ENCODE results near the gene ELN. TPM values are rescaled to one million over a fixed set of nuclear protein-coding genes. Genes with fewer than 3 reads are reported as not detected.
A peak's percentile ranks its signal among the peaks of the same experiment; 100 is the strongest.

Gene ELN
- total RNA-seq, 1 experiment from 2014 or later, result 65.2 TPM

- DNase-seq (ENCODE audit: low read depth), result peak; percentile 97
These were observed 34.0 kb downstream of the ELN start for GRCh38 chr7:74061840-74062539.

- no peak for DNase-seq (ENCODE audit: low read depth)
These were observed 35.3 kb downstream of the ELN start for GRCh38 chr7:74063223-74063641.

- DNase-seq (ENCODE audit: low read depth), result no peak
These were observed 35.7 kb downstream of the ELN start for GRCh38 chr7:74063646-74064045.

DNA sequence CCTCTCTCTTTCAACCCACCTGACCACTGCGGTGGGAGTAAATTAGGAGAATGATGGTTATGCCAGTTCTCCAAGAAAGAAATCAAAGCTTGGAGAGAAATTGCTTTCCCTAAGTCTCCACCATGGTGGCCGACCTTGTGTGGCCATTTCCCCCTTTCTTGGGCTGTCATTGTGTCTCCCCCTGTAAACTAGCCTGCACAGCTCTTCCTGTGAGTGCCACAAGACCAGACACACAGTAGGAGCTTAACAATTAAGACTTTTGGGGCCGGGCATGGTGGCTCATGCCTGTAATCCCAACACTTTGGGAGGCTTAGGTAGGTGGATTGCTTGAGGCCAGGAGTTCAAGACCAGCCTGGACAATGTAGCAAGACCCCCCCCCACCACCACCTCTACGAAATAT, 36.7 kb downstream of the ELN start:
- DNase-seq (ENCODE audit: low read depth), result no peak

DNA sequence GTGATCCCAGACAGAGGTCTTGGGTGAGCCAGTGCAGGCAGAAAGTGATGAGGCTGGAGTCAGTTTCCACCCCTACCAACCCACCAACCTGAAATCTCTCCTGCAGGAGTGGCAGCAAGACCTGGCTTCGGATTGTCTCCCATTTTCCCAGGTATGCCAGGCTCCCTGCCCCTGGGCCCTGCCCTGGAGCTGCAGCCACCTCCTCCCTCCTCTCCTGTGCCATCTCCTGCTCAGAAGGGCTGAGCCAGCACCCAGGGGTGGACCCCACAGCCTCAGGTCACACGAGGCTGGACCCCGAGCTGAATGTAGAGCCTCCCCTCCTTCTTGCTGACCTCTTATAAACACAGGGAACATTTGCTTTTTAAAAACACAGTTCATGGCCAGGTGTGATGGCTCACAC, 38.7 kb downstream of the ELN start:
- no peak for DNase-seq (ENCODE audit: low read depth)

DNA sequence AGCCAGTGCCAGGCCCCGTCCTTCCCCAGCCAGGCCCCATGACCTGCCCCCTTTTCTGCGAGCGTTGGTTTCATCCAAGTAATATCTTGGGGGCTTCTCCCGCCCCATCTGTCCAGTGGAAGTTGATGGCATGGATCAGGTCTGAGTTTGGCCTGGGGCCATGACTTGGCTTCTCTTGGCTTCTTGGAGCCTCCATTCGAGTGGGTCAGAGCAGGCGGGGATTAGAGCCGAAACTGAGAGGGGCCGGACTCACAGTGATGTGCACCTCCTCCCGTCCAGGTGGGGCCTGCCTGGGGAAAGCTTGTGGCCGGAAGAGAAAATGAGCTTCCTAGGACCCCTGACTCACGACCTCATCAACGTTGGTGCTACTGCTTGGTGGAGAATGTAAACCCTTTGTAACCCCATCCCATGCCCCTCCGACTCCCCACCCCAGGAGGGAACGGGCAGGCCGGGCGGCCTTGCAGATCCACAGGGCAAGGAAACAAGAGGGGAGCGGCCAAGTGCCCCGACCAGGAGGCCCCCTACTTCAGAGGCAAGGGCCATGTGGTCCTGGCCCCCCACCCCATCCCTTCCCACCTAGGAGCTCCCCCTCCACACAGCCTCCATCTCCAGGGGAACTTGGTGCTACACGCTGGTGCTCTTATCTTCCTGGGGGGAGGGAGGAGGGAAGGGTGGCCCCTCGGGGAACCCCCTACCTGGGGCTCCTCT, 40.6 kb downstream of the ELN start:
- no peak for DNase-seq (ENCODE audit: low read depth)

DNA sequence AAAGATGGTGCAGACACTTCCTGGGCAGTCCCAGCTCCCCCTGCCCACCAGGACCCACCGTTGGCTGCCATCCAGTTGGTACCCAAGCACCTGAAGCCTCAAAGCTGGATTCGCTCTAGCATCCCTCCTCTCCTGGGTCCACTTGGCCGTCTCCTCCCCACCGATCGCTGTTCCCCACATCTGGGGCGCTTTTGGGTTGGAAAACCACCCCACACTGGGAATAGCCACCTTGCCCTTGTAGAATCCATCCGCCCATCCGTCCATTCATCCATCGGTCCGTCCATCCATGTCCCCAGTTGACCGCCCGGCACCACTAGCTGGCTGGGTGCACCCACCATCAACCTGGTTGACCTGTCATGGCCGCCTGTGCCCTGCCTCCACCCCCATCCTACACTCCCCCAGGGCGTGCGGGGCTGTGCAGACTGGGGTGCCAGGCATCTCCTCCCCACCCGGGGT, 41.1 kb downstream of the ELN start:
- no peak for DNase-seq (ENCODE audit: low read depth)

DNA sequence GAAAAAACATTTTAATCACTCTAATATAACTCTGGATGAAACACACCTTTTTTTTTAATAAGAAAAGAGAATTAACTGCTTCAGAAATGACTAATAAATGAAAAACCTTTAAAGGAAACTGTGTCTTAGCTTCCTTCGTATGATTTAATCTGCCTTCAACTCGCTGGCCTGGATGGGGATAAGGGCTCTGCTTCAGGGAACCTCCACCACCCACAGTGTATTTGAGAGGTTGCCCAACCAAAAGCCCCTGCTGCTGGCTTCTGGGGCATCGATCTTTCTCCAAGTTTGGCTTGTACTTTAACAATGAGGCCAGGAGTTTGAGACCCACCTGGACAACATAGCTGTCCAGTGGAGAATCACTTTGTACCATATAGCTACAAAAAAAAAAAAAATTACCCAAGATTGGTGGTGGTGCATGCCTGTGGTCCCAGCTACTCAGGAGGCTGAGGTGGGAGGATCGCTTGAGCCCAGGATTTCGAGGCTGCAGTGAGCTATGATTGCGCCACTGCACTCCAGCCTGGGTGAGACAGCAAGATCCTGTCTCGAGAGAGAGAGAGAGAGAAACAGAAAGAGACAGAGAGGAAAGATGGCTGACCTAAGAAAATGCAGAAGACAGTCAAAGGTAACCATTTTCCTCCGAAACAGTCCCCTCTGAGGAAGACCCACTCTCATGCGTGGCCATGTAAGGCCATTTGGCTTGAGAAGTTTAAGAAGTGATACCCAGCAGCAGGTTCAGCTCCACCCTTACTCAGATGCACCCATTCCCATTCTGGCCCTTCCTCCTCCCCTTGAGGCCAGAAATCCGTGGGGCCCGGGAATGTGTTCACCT, 42.0 kb downstream of the ELN start:
- no peak for DNase-seq (ENCODE audit: low read depth)

GRCh38 chr7:74070619-74070921, 42.6 kb downstream of the ELN start:
- DNase-seq (ENCODE audit: low read depth), result no peak

DNA sequence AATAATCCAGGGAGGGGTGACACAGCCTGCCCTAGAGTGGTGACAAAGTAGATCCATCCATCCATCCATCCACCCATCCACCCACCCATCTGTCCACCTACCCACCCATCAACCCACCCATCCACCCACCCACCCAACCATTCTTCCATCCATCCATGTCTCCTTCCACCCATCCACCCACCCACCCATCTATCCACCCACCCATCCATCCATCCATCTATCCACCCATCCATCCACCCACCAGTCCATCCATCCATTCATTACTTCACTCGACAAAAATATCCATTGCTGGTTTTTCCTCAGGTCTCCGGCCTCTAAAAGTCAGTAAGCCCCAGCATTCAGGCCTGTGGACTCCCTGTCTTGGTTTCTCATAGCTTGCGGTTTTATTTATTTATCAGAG, 43.1 kb downstream of the ELN start:
- no peak for DNase-seq (ENCODE audit: low read depth)

DNA sequence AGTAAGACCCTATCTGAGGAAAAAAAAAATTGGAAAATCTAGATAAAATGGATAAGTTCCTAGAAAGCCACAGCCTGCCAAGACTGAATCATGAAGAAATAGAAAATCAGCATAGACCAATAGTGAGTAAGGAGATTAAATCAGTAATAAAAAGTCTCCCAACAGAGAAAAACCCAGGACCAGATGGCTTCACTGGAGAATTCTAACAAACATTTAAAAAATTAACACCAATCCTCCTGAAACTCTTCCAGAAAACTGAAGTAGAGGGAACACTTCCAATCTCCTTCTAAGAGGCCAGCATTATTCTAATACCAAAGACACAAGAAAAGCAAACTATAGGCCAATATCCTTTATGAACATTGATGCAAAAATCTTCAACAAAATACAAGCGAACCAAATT, 46.8 kb downstream of the ELN start:
- DNase-seq (ENCODE audit: low read depth), result no peak

DNA sequence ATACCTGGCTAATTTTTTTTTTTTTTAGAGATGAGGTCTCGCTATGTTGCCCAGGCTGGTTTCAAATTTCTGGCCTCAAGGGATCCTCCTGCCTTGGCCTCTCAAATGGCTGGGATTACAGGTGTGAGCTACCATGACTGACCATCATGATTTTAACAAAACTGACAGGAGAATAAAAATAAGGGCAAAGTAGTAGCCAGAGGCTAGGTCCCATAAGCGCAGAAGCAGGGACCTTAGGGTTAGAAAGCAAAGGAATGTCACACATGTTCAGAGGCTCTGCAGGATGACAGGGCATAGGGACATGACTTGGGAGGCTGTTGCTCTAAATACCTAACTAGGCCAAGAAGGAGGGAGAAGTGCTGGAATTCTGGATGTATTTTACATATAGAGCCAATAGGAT, 50.5 kb downstream of the ELN start:
- DNase-seq (ENCODE audit: low read depth), result no peak

- no peak for DNase-seq (ENCODE audit: low read depth)
These were observed 54.8 kb downstream of the ELN start for GRCh38 chr7:74082770-74083116.

- DNase-seq (ENCODE audit: low read depth), result peak; percentile 77
These were observed 55.3 kb downstream of the ELN start, which contains the start of gene LIMK1 for GRCh38 chr7:74083117-74083876. Gene LIMK1 (plus strand): TSS chr7:74083804. CDS start chr7:74083991, 187 bp downstream.

DNA sequence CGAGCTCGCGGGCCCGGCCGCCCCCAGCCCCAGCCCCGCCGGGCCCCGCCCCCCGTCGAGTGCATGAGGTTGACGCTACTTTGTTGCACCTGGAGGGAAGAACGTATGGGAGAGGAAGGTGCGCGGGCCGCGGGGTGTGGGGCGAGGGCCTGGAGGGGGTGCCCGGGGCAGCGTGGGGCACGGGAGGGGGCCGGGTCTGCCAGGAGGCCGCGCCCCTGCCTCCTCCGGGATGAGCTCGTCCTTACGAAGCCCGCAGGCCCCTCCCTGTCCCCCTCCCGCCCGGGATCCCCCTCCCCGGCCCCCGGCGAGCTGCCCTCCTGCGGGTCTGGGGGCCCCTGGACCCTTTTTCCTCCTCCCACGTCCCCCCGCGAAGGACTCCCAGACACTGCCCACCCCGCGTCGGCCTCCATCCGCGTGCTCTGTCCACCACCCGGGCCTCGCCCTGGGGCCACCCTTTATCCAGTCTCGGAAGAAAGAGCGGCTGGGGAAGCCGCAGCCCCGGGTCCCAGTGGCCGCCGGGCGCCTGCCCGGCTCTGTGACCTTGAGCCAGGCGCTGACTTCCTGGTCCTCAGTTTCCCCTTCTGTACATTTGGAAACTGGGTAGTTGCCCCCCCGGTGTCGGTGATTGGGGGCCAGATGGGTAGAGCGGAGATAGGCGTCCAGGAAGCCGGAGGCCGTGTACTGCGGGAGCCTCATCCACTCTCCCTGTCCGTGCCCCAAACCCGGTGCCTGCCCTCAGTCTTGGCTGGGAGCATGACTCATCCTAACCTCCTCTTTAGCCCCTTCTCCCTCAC, 56.2 kb downstream of the ELN start:
- peak; percentile 87 for DNase-seq (ENCODE audit: low read depth)

GRCh38 chr7:74084722-74085578, 57.0 kb downstream of the ELN start:
- peak; percentile 56 for DNase-seq (ENCODE audit: low read depth)

GRCh38 chr7:74087791-74088453, 59.9 kb downstream of the ELN start:
- no peak for DNase-seq (ENCODE audit: low read depth)

GRCh38 chr7:74092321-74092963, 64.5 kb downstream of the ELN start:
- no peak for DNase-seq (ENCODE audit: low read depth)

GRCh38 chr7:74092964-74093471, 65.0 kb downstream of the ELN start:
- peak; percentile 28 for DNase-seq (ENCODE audit: low read depth)

Data from M059J (cell line).